ENCODE measurements around the gene ZFHX2. TPM values are rescaled to one million over a fixed set of nuclear protein-coding genes. Genes with fewer than 3 reads are reported as not detected.

The ZFHX2 gene
- total and polyA plus RNA-seq, 3 donors from 2014 or later, result 9.2 to 34.3 (median 21.2) TPM

DNA sequence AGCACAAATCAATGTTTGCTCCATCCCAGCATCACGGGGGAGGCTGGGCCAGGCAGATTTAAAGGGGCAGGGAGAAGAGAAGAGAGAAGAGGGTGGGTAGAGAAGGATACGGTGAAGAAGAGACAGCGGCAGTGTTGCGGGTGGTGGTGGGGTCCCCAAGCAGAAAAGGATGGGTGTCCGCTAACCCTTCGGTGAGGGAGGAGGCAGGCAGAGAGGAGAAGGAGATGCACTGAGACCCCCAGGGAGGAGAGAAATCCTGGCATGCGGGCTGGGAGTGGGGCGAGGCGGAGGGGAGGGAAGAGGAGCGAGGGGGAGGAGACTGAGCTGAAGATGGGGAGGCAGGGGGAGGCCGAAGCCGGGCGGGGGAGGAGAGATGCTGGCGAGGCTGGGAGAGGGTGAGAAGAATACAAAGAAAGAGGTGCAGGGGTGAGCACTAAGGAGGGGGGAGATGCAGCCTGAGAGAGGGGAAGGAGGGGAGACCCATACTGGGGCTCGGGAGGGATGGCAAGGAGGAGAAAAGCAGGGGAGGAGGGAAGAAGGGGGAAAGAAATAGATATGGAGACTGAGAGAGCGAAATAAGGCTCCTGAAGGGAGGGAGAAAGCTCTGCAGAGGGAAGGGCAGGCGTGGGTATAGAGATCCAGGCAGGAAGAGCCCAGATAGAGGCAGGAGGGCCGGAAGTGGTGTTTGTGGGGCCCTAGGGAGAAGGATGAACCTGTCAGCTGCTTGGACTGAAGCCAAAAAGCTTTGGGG is 27.2 kb upstream of the ZFHX2 start, which contains the start of gene JPH4:
JPH4 (minus strand) TSS at position 231 of the 751 bp plus-strand sequence. CDS start 1,337 bp downstream, outside the sequence.
- peak within 1 kb of the TSS; percentile 40 to 54 for H3K4me3 ChIP-seq
- DNase-seq, result no peak
- H3K27ac ChIP-seq, result no peak within 1 kb of the TSS
- intact Hi-C loops (cut with DNase I; ENCODE audit: low total_unique reads), result no loop called here
- peaks cover 4% of the 10 kb centered on the region for H3K27me3 ChIP-seq
- TF ChIP-seq, protein P1, sequence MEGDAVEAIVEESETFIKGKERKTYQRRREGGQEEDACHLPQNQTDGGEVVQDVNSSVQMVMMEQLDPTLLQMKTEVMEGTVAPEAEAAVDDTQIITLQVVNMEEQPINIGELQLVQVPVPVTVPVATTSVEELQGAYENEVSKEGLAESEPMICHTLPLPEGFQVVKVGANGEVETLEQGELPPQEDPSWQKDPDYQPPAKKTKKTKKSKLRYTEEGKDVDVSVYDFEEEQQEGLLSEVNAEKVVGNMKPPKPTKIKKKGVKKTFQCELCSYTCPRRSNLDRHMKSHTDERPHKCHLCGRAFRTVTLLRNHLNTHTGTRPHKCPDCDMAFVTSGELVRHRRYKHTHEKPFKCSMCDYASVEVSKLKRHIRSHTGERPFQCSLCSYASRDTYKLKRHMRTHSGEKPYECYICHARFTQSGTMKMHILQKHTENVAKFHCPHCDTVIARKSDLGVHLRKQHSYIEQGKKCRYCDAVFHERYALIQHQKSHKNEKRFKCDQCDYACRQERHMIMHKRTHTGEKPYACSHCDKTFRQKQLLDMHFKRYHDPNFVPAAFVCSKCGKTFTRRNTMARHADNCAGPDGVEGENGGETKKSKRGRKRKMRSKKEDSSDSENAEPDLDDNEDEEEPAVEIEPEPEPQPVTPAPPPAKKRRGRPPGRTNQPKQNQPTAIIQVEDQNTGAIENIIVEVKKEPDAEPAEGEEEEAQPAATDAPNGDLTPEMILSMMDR (IDR thresholded peaks at IDR 0.05), result no peak
- H3K9me3 ChIP-seq, result no peaks in the 10 kb centered on the region
- WGBS, 2 donors, result 4 to 6% methylated on average over 18 of the region's 18 CpGs
- no peaks in the 10 kb centered on the region for H3K36me3 ChIP-seq (ENCODE audit: low read depth, missing control alignments)
- H3K4me1 ChIP-seq, result no peaks in the 10 kb centered on the region

DNA sequence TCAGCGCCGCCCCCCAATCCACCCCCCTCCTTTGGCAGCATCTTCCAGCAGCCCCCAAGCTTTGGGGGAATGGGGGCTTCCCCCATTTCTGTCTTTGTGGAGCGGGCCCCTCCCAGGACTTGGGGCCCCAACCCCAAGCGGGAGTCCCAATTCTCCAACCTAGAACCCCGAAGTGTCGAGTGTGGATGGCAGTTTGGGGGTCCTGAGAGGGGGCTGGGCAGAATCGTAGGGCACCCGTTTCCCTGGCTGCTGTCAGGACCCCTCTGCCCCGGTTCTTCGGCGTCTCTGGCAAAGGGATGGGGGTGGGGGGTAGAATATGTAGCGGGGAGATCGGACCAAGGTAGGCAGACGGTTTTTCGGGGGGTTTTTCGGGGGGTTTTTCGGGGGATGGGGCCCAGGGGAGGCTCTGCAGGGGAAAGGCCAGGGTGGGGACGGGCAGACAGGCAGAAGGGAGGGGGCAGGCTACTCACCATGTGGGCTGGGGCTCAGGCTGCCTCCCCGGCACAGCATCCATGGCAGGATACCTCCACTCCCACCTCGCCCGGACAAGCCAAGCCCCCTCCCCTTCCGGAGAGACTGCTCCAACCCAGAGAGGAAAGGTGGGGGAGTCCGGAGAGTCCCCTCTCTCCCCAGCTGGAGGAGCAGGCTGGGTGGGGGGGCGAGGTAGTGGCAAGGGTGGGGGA is 26.3 kb upstream of the ZFHX2 start:
- Histone ChIP-seq H3K36me3 (ENCODE audit: low read depth, missing control alignments) (no peaks in the 10 kb centered on the region), H3K9me3 (no peaks in the 10 kb centered on the region), H3K27me3 (peaks cover 4% of the 10 kb centered on the region), H3K4me1 (no peaks in the 10 kb centered on the region), H3K27ac (no peak overlapping the region), H3K4me3 (peak overlapping the region; percentile 40 to 54)
- TF ChIP-seq POLR2A (IDR thresholded peaks at IDR 0.05), result no peak
- TF ChIP-seq, protein P1 (IDR thresholded peaks at IDR 0.05), result no peak
- WGBS, 2 donors, result 3 to 4% methylated on average over 16 to 23 of the region's 24 CpGs
- intact Hi-C loops (cut with DNase I; ENCODE audit: low total_unique reads), result no loop called here
- DNase-seq, result no peak

DNA sequence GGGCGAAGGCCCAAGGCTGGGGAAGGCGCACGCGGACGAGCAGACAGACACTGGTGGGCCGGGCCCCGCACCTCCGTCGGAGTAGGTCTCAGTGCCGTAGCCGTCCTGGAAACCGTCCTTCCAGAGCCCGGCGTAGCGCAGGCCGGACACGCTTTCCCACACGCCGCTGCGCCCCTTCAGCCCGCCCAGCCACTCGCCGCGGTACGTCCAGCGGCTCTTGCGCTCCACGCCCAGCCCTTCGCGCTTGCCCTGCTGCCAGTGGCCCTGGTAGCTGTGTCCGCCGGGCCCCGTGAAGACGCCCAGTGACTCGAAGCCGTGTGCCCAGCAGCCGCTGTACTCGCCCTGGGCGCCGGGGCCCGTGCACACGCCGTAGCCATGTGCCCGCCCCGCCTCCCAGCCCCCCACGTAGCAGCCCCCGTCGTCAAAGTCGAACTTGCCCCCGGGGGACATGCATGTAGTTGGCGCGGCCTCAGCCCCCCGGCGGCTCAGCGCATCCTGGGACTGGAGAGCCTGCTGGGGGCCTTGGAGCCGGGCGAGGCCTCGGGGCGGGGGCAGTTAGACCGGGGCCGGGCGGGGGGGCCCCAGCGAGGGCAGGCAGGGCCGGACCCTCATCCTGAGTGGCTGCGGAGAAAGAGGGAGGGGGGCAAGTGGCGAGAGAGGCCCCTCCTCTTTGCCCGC is 25.6 kb upstream of the ZFHX2 start:
- Histone ChIP-seq H3K9me3 (no peaks in the 10 kb centered on the region), H3K27ac (no peak overlapping the region), H3K4me3 (peak overlapping the region; percentile 40 to 54), H3K27me3 (peaks cover 4% of the 10 kb centered on the region), H3K36me3 (ENCODE audit: low read depth, missing control alignments) (no peaks in the 10 kb centered on the region), H3K4me1 (no peaks in the 10 kb centered on the region)
- no peak for TF ChIP-seq POLR2A (IDR thresholded peaks at IDR 0.05)
- TF ChIP-seq, protein P1 (IDR thresholded peaks at IDR 0.05), result no peak
- intact Hi-C loops (cut with DNase I; ENCODE audit: low total_unique reads), result no loop called here
- 1 to 8% methylated on average over 9 to 59 of the region's 67 CpGs for WGBS, 2 donors
- DNase-seq, result no peak

DNA sequence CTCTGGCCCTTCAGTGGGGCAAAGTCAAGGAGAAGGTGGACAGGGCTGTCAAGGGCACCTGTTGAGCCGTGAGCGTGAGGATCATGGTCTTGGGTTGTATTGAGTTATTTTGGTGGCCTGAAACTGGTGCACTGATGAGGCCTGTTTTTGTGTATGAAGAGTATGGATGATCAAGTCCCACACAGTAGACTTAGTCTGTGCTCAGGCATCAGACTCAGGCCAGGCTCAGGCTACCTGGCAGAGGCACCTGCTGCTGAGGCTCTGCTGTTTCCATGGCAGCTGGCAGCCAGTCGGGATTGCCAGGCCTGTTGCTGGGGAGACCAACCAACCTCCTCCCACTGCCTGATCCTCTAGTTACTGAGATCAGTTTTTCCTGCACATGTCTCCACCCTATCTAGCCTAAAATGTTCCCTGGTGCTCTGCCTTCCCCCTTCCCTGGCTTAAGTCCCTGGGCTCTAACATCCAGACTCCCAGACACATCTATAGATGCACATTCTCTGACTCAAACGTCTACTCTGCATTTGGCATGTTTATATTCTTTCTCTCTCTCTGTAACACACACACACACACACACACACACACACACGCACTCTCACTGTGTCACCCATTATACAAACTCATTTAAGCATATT is 21.9 kb upstream of the ZFHX2 start:
- TF ChIP-seq, protein P1 (IDR thresholded peaks at IDR 0.05), result no peak
- TF ChIP-seq POLR2A (IDR thresholded peaks at IDR 0.05), result no peak
- Histone ChIP-seq H3K9me3 (no peaks in the 10 kb centered on the region), H3K4me3 (no peak overlapping the region), H3K27me3 (peaks cover 4% of the 10 kb centered on the region), H3K4me1 (no peaks in the 10 kb centered on the region), H3K36me3 (ENCODE audit: low read depth, missing control alignments) (no peaks in the 10 kb centered on the region), H3K27ac (no peak overlapping the region)
- DNase-seq, result no peak
- intact Hi-C loops (cut with DNase I; ENCODE audit: low total_unique reads), result no loop called here
- 73 to 84% methylated on average over 5 of the region's 5 CpGs for WGBS, 2 donors

All from testis (tissue), 3 donors.